Testis (tissue), 2 donors: Measurements from ENCODE around the gene PTGR2.

ENCODE experiments used
- CTCF ChIP-seq, 3 experiments: fragments of 450-650 bp in 2 of 3; fragments of 200-600 bp in 1 of 3; sonication (generic) in 1 of 3; IDR thresholded peaks; one replicate each; pipeline ENCODE4 v1.5.1; 2016 to 2019; ENCODE audit warnings: antibody characterized with exemption in 3 of 3, mild to moderate bottlenecking in 2 of 3, moderate library complexity in 1 of 3
- POLR2A ChIP-seq: fragments of 450-650 bp; IDR thresholded peaks from one replicate; pipeline ENCODE4 v1.6.1; 2017; ENCODE audit warnings: antibody characterized with exemption, mild to moderate bottlenecking, moderate library complexity

GRCh38 chr14:73909681-73910080 is 58.0 kb downstream of the PTGR2 start:
- no peak for TF ChIP-seq CTCF (IDR thresholded peaks at IDR 0.05)
- no peak for TF ChIP-seq POLR2A
